ENCODE data around the gene LCTL. TPM values are rescaled to one million over a fixed set of nuclear protein-coding genes. Genes with fewer than 3 reads are reported as not detected.

The LCTL gene
- total and polyA plus RNA-seq, 2 donors (not counting 1 experiment from before 2014, with no cell fraction given) = not detected

DNA sequence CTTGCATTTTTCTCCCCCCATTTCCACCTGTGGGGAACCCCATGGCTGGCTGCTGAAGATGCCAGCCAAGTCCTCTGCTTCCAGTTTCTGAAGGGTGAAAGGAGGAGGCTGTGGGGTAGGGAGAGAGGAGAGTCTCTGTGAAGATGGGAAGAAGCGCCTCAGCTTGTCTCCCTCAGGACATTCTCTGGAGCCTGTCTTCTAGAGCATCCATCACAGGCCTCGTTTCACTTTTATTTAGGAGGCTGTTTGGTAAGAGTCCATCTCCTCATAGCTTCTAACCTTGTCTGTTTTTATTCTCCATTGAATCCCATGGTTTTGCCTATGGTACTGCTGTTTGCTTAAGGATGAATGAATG lies 8.8 kb upstream of the LCTL start:
- H3K9me3 ChIP-seq (ENCODE audit: control extremely low read depth in 1 of 3, control insufficient read depth in 2 of 3, insufficient read depth in 1 of 3, low read length in 2 of 3) = no peaks in the 10 kb centered on the region
- no peak overlapping the region for H3K4me2 ChIP-seq (replicated peaks; ENCODE audit: low read depth, low read length, poor library complexity, severe bottlenecking)
- no peak overlapping the region for H3K27ac ChIP-seq (ENCODE audit: low read length in 2 of 2)
- intact Hi-C loops (cut with micrococcal nuclease) = no loop called here
- ATAC-seq (ENCODE audit: low read depth) (no peak), DNase-seq (no peak)
- WGBS (ENCODE audit: insufficient coverage) = no CpG with 5 or more reads among the region's 2 CpGs
- Mint-ChIP-seq H3K27ac (no peak overlapping the region), H3K4me3 (no peak overlapping the region), H3K9me3 (ENCODE audit: insufficient read depth) (no peaks in the 10 kb centered on the region), H3K4me1 (peaks cover 3% of the 10 kb centered on the region), H3K27me3 (no peaks in the 10 kb centered on the region)
- no peaks in the 10 kb centered on the region for H3K36me3 ChIP-seq (replicated peaks in 1 of 2; ENCODE audit: control extremely low read depth in 1 of 2, control insufficient read depth in 1 of 2, extremely low read depth in 1 of 2, insufficient read depth in 2 of 2, low read length in 1 of 2)
- TF ChIP-seq EZH2 (IDR thresholded peaks at IDR 0.05; ENCODE audit: borderline replicate concordance, insufficient read depth, low read depth, low read length, poor library complexity, severe bottlenecking) = no peak
- TF ChIP-seq, protein P1, sequence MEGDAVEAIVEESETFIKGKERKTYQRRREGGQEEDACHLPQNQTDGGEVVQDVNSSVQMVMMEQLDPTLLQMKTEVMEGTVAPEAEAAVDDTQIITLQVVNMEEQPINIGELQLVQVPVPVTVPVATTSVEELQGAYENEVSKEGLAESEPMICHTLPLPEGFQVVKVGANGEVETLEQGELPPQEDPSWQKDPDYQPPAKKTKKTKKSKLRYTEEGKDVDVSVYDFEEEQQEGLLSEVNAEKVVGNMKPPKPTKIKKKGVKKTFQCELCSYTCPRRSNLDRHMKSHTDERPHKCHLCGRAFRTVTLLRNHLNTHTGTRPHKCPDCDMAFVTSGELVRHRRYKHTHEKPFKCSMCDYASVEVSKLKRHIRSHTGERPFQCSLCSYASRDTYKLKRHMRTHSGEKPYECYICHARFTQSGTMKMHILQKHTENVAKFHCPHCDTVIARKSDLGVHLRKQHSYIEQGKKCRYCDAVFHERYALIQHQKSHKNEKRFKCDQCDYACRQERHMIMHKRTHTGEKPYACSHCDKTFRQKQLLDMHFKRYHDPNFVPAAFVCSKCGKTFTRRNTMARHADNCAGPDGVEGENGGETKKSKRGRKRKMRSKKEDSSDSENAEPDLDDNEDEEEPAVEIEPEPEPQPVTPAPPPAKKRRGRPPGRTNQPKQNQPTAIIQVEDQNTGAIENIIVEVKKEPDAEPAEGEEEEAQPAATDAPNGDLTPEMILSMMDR (IDR thresholded peaks at IDR 0.05) = no peak
- H3K9ac ChIP-seq (ENCODE audit: low read length) = no peak overlapping the region
- no peaks in the 10 kb centered on the region for H3K4me1 ChIP-seq (ENCODE audit: control insufficient read depth in 2 of 2, insufficient read depth in 2 of 2, low read length in 2 of 2)
- H3K79me2 ChIP-seq (ENCODE audit: control insufficient read depth, insufficient read depth, low read length) = no peaks in the 10 kb centered on the region
- ChIA-PET CTCF (no interaction called here), POLR2A (no interaction called here)
- no peaks in the 10 kb centered on the region for H3K27me3 ChIP-seq (replicated peaks in 1 of 4; ENCODE audit: control extremely low read depth in 1 of 4, control insufficient read depth in 3 of 4, insufficient read depth in 4 of 4, low read length in 3 of 4)
- H2AFZ ChIP-seq (ENCODE audit: insufficient read depth, low read depth, low read length, poor library complexity, severe bottlenecking) = no peak overlapping the region
- H4K20me1 ChIP-seq (ENCODE audit: control insufficient read depth, insufficient read depth, low read length, poor library complexity, severe bottlenecking) = no peaks in the 10 kb centered on the region
- H3K4me3 ChIP-seq (ENCODE audit: control extremely low read depth in 1 of 5, extremely low read depth in 1 of 5, insufficient read depth in 1 of 5, low read depth in 2 of 5, low read length in 4 of 5) = no peak overlapping the region

DNA sequence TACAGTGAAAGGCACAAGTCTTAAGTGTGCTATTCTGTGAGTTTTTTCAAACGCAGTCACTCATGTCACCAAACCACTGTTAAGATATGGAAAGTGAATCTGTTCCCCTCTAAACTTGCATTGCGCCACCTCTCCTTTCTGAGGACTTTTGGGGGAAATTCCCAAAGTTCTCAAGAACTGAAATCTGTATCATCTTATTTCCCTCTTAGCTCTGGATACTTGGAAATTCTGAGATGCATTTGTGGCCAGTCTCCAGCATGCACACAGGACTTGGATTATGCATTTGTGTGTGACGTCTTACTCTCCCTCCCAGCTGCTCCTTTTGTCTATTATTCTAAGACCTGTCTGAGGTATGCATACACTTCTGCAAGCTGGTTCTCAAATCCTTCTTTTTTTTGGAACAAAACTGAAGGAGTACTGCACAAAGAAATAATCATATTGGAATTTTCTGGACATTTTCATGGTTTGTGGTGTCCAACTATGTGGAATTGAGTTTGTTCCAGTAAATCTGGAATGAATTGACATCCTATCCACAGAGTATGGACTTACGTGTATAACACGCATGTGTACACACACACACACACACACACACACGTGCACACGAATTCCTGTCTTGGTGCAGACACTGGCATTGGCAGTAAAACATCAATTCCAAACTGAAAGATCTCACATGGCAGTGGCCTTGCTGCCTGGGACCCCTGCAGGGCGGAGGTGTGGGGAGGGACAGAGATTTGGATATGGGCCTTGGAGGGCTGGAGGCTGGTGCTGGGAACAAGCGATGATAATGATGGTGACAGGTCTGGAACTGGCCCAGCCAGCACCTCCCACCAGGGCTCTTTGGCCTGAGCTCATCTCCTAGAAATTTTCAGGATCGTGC lies 8.2 kb upstream of the LCTL start:
- H3K9me3 Mint-ChIP-seq (ENCODE audit: insufficient read depth) = no peaks in the 10 kb centered on the region
- Histone ChIP-seq H3K79me2 (ENCODE audit: control insufficient read depth, insufficient read depth, low read length) (no peaks in the 10 kb centered on the region), H3K4me3 (ENCODE audit: control extremely low read depth in 1 of 5, extremely low read depth in 1 of 5, insufficient read depth in 1 of 5, low read depth in 2 of 5, low read length in 4 of 5) (no peak overlapping the region), H3K4me1 (ENCODE audit: control insufficient read depth in 2 of 2, insufficient read depth in 2 of 2, low read length in 2 of 2) (no peaks in the 10 kb centered on the region), H4K20me1 (ENCODE audit: control insufficient read depth, insufficient read depth, low read length, poor library complexity, severe bottlenecking) (no peaks in the 10 kb centered on the region), H3K4me2 (replicated peaks; ENCODE audit: low read depth, low read length, poor library complexity, severe bottlenecking) (no peak overlapping the region), H2AFZ (ENCODE audit: insufficient read depth, low read depth, low read length, poor library complexity, severe bottlenecking) (no peak overlapping the region), H3K36me3 (replicated peaks in 1 of 2; ENCODE audit: control extremely low read depth in 1 of 2, control insufficient read depth in 1 of 2, extremely low read depth in 1 of 2, insufficient read depth in 2 of 2, low read length in 1 of 2) (no peaks in the 10 kb centered on the region), H3K9me3 (ENCODE audit: control extremely low read depth in 1 of 3, control insufficient read depth in 2 of 3, insufficient read depth in 1 of 3, low read length in 2 of 3) (no peaks in the 10 kb centered on the region), H3K27ac (ENCODE audit: low read length in 2 of 2) (no peak overlapping the region), H3K27me3 (replicated peaks in 1 of 4; ENCODE audit: control extremely low read depth in 1 of 4, control insufficient read depth in 3 of 4, insufficient read depth in 4 of 4, low read length in 3 of 4) (no peaks in the 10 kb centered on the region), H3K9ac (ENCODE audit: low read length) (no peak overlapping the region)
- 87% methylated on average over 3 of the region's 10 CpGs for WGBS (ENCODE audit: insufficient coverage)
- TF ChIP-seq, protein P1 (IDR thresholded peaks at IDR 0.05) = no peak
- no peak for TF ChIP-seq EZH2 (IDR thresholded peaks at IDR 0.05; ENCODE audit: borderline replicate concordance, insufficient read depth, low read depth, low read length, poor library complexity, severe bottlenecking)
- H3K4me1 Mint-ChIP-seq = peaks cover 3% of the 10 kb centered on the region
- ATAC-seq (ENCODE audit: low read depth) (no peak), DNase-seq (no peak)
- H3K27ac Mint-ChIP-seq = no peak overlapping the region
- H3K27me3 Mint-ChIP-seq = no peaks in the 10 kb centered on the region
- H3K4me3 Mint-ChIP-seq = no peak overlapping the region
- POLR2A ChIA-PET = no interaction called here
- intact Hi-C loops (cut with micrococcal nuclease) = no loop called here
- CTCF ChIA-PET = no interaction called here

All from B cell (primary cell).